ENCODE results near the gene ATP7B.

Gene ATP7B

GRCh38 chr13:52002361-52002760 lies 8.9 kb downstream of the ATP7B start:
- no peak overlapping the region for H3K4me3 ChIP-seq (ENCODE audit: low read length)
- no peak overlapping the region for H3K9ac ChIP-seq (ENCODE audit: low read length)
- H3K4me1 ChIP-seq (ENCODE audit: low read length) = no peaks in the 10 kb centered on the region
- no peaks in the 10 kb centered on the region for H3K27me3 ChIP-seq (replicated peaks; ENCODE audit: insufficient read depth, low read length)
- no peak for DNase-seq
- H3K79me2 ChIP-seq (ENCODE audit: low read length) = no peaks in the 10 kb centered on the region
- H3F3A ChIP-seq (ENCODE audit: insufficient read depth, low read length) = no peaks in the 10 kb centered on the region
- H3K27ac ChIP-seq (ENCODE audit: low read length) = no peak overlapping the region
- H2AFZ ChIP-seq (ENCODE audit: low read length) = no peak overlapping the region
- no peak for TF ChIP-seq EZH2phosphoT487 (IDR thresholded peaks at IDR 0.05; ENCODE audit: low read length)
- no peak for TF ChIP-seq CTCF (IDR thresholded peaks at IDR 0.05; ENCODE audit: low read length)
- TF ChIP-seq EZH2 (optimal IDR thresholded peaks at IDR 0.05; ENCODE audit: low read depth, low read length) = no peak
- no peaks in the 10 kb centered on the region for H4K20me1 ChIP-seq (ENCODE audit: insufficient read depth, low read length)
- H3K4me2 ChIP-seq (ENCODE audit: low read depth, low read length) = no peak overlapping the region
- H3K9me3 ChIP-seq (replicated peaks; ENCODE audit: insufficient read depth, low read length) = no peaks in the 10 kb centered on the region
- H3K9me2 ChIP-seq (replicated peaks; ENCODE audit: insufficient read depth, low read length) = no peaks in the 10 kb centered on the region
- no peaks in the 10 kb centered on the region for H3K36me3 ChIP-seq (replicated peaks; ENCODE audit: insufficient read depth, low read length)

- H3K9me3 ChIP-seq (replicated peaks; ENCODE audit: insufficient read depth, low read length) = no peaks in the 10 kb centered on the region
- no peaks in the 10 kb centered on the region for H3K79me2 ChIP-seq (ENCODE audit: low read length)
- no peak overlapping the region for H2AFZ ChIP-seq (ENCODE audit: low read length)
- H3F3A ChIP-seq (ENCODE audit: insufficient read depth, low read length) = no peaks in the 10 kb centered on the region
- H3K9ac ChIP-seq (ENCODE audit: low read length) = no peak overlapping the region
- H3K36me3 ChIP-seq (replicated peaks; ENCODE audit: insufficient read depth, low read length) = no peaks in the 10 kb centered on the region
- DNase-seq = peak; percentile 16
- H3K4me1 ChIP-seq (ENCODE audit: low read length) = no peaks in the 10 kb centered on the region
- H3K4me3 ChIP-seq (ENCODE audit: low read length) = no peak overlapping the region
- TF ChIP-seq CTCF (IDR thresholded peaks at IDR 0.05; ENCODE audit: low read length) = peak; percentile 53
- no peak for TF ChIP-seq EZH2 (optimal IDR thresholded peaks at IDR 0.05; ENCODE audit: low read depth, low read length)
- no peaks in the 10 kb centered on the region for H3K9me2 ChIP-seq (replicated peaks; ENCODE audit: insufficient read depth, low read length)
- H3K27ac ChIP-seq (ENCODE audit: low read length) = no peak overlapping the region
- no peak overlapping the region for H3K4me2 ChIP-seq (ENCODE audit: low read depth, low read length)
- no peaks in the 10 kb centered on the region for H3K27me3 ChIP-seq (replicated peaks; ENCODE audit: insufficient read depth, low read length)
- no peaks in the 10 kb centered on the region for H4K20me1 ChIP-seq (ENCODE audit: insufficient read depth, low read length)
Measured at GRCh38 chr13:52001120-52001731, 10.0 kb downstream of the ATP7B start.

- Histone ChIP-seq H3K9me3 (replicated peaks; ENCODE audit: insufficient read depth, low read length) (no peaks in the 10 kb centered on the region), H3K4me2 (ENCODE audit: low read depth, low read length) (no peak overlapping the region), H4K20me1 (ENCODE audit: insufficient read depth, low read length) (no peaks in the 10 kb centered on the region), H3K4me1 (ENCODE audit: low read length) (no peaks in the 10 kb centered on the region), H3K36me3 (replicated peaks; ENCODE audit: insufficient read depth, low read length) (no peaks in the 10 kb centered on the region), H3K9ac (ENCODE audit: low read length) (no peak overlapping the region), H3K79me2 (ENCODE audit: low read length) (no peaks in the 10 kb centered on the region), H2AFZ (ENCODE audit: low read length) (no peak overlapping the region), H3K4me3 (ENCODE audit: low read length) (no peak overlapping the region), H3K9me2 (replicated peaks; ENCODE audit: insufficient read depth, low read length) (no peaks in the 10 kb centered on the region), H3F3A (ENCODE audit: insufficient read depth, low read length) (no peaks in the 10 kb centered on the region), H3K27me3 (replicated peaks; ENCODE audit: insufficient read depth, low read length) (no peaks in the 10 kb centered on the region), H3K27ac (ENCODE audit: low read length) (no peak overlapping the region)
- no peak for DNase-seq
- TF ChIP-seq EZH2phosphoT487 (IDR thresholded peaks at IDR 0.05; ENCODE audit: low read length) = no peak
Measured at GRCh38 chr13:51999921-52000320, 11.3 kb downstream of the ATP7B start.

- Histone ChIP-seq H3K4me3 (ENCODE audit: low read length) (no peak overlapping the region), H3K79me2 (ENCODE audit: low read length) (no peaks in the 10 kb centered on the region), H3K4me2 (ENCODE audit: low read depth, low read length) (no peak overlapping the region), H3K27me3 (replicated peaks; ENCODE audit: insufficient read depth, low read length) (no peaks in the 10 kb centered on the region), H2AFZ (ENCODE audit: low read length) (no peak overlapping the region), H3K36me3 (replicated peaks; ENCODE audit: insufficient read depth, low read length) (no peaks in the 10 kb centered on the region), H3K9me2 (replicated peaks; ENCODE audit: insufficient read depth, low read length) (no peaks in the 10 kb centered on the region), H3K9me3 (replicated peaks; ENCODE audit: insufficient read depth, low read length) (no peaks in the 10 kb centered on the region), H3K9ac (ENCODE audit: low read length) (no peak overlapping the region), H3F3A (ENCODE audit: insufficient read depth, low read length) (no peaks in the 10 kb centered on the region), H3K27ac (ENCODE audit: low read length) (no peak overlapping the region), H4K20me1 (ENCODE audit: insufficient read depth, low read length) (no peaks in the 10 kb centered on the region), H3K4me1 (ENCODE audit: low read length) (no peaks in the 10 kb centered on the region)
- no peak for DNase-seq
- no peak for TF ChIP-seq EZH2 (optimal IDR thresholded peaks at IDR 0.05; ENCODE audit: low read depth, low read length)
- no peak for TF ChIP-seq EZH2phosphoT487 (IDR thresholded peaks at IDR 0.05; ENCODE audit: low read length)
- no peak for TF ChIP-seq CTCF (IDR thresholded peaks at IDR 0.05; ENCODE audit: low read length)
Measured at GRCh38 chr13:51999510-51999911, 11.7 kb downstream of the ATP7B start.
